ENCODE results near the gene ST3GAL3. TPM values are rescaled to one million over a fixed set of nuclear protein-coding genes. Genes with fewer than 3 reads are reported as not detected.

ST3GAL3 gene
- total RNA-seq, 1 donor from 2014 or later = 34.3 TPM

- TF ChIP-seq CTCF (IDR thresholded peaks at IDR 0.05) = no peak
- no peaks in the 10 kb centered on the region for H3K9me3 ChIP-seq
- no peaks in the 10 kb centered on the region for H3K36me3 ChIP-seq
- no peak overlapping the region for H3K4me3 ChIP-seq
- H3K4me1 ChIP-seq = no peaks in the 10 kb centered on the region
- no peaks in the 10 kb centered on the region for H3K27me3 ChIP-seq
- H3K27ac ChIP-seq = no peak overlapping the region
- no peak for DNase-seq (ENCODE audit: low spot score in 2 of 2)
- intact Hi-C loops (cut with DNase I) = no loop called here
These were observed 93.4 kb downstream of the ST3GAL3 start for GRCh38 chr1:43800771-43801170.

- H3K4me1 ChIP-seq = no peaks in the 10 kb centered on the region
- intact Hi-C loops (cut with DNase I) = no loop called here
- H3K4me3 ChIP-seq = no peak overlapping the region
- no peaks in the 10 kb centered on the region for H3K9me3 ChIP-seq
- no peak for DNase-seq (ENCODE audit: low spot score in 2 of 2)
- no peak overlapping the region for H3K27ac ChIP-seq
- no peaks in the 10 kb centered on the region for H3K27me3 ChIP-seq
- TF ChIP-seq CTCF (IDR thresholded peaks at IDR 0.05) = no peak
- no peaks in the 10 kb centered on the region for H3K36me3 ChIP-seq
These were observed 93.9 kb downstream of the ST3GAL3 start for GRCh38 chr1:43801203-43801602.

GRCh38 chr1:43802356-43802980 lies 95.1 kb downstream of the ST3GAL3 start:
- H3K36me3 ChIP-seq = no peaks in the 10 kb centered on the region
- H3K27ac ChIP-seq = no peak overlapping the region
- H3K4me3 ChIP-seq = no peak overlapping the region
- intact Hi-C loops (cut with DNase I) = no loop called here
- no peak for DNase-seq (ENCODE audit: low spot score in 2 of 2)
- no peaks in the 10 kb centered on the region for H3K27me3 ChIP-seq
- TF ChIP-seq CTCF (IDR thresholded peaks at IDR 0.05) = no peak
- no peaks in the 10 kb centered on the region for H3K4me1 ChIP-seq
- H3K9me3 ChIP-seq = no peaks in the 10 kb centered on the region

- Histone ChIP-seq H3K9me3 (no peaks in the 10 kb centered on the region), H3K36me3 (no peaks in the 10 kb centered on the region), H3K27me3 (no peaks in the 10 kb centered on the region), H3K27ac (no peak overlapping the region), H3K4me1 (no peaks in the 10 kb centered on the region), H3K4me3 (no peak overlapping the region)
- no peak for TF ChIP-seq CTCF (IDR thresholded peaks at IDR 0.05)
- intact Hi-C loops (cut with DNase I) = no loop called here
- no peak for DNase-seq (ENCODE audit: low spot score in 2 of 2)
These were observed 95.8 kb downstream of the ST3GAL3 start for GRCh38 chr1:43803105-43803504.

GRCh38 chr1:43803646-43804045 lies 96.3 kb downstream of the ST3GAL3 start:
- H3K4me3 ChIP-seq = no peak overlapping the region
- TF ChIP-seq CTCF (IDR thresholded peaks at IDR 0.05) = no peak
- DNase-seq (ENCODE audit: low spot score in 2 of 2) = no peak
- H3K9me3 ChIP-seq = peaks cover 0 to 4% of the 10 kb centered on the region in 2 donors
- no peaks in the 10 kb centered on the region for H3K27me3 ChIP-seq
- H3K27ac ChIP-seq = no peak overlapping the region
- H3K36me3 ChIP-seq = no peaks in the 10 kb centered on the region
- H3K4me1 ChIP-seq = no peaks in the 10 kb centered on the region
- intact Hi-C loops (cut with DNase I) = no loop called here

GRCh38 chr1:43804569-43804968 lies 97.2 kb downstream of the ST3GAL3 start:
- no peak for DNase-seq (ENCODE audit: low spot score in 2 of 2)
- Histone ChIP-seq H3K36me3 (no peaks in the 10 kb centered on the region), H3K27me3 (no peaks in the 10 kb centered on the region), H3K27ac (no peak overlapping the region), H3K4me1 (no peaks in the 10 kb centered on the region), H3K9me3 (peaks cover 0 to 4% of the 10 kb centered on the region in 2 donors), H3K4me3 (no peak overlapping the region)
- no peak for TF ChIP-seq CTCF (IDR thresholded peaks at IDR 0.05)
- intact Hi-C loops (cut with DNase I) = no loop called here

Data from ascending aorta (tissue), 2 donors.